WTC11 (cell line): ENCODE results near the gene NHS. TPM values are rescaled to one million over a fixed set of nuclear protein-coding genes. Genes with fewer than 3 reads are reported as not detected.

ENCODE experiments used
- ATAC-seq: fragments of 200-7000 bp; cut with Tn5 transposase; 2 replicates; pipeline ENCODE4 v1.10.0; 2021; ENCODE audit warnings: mild to moderate bottlenecking, moderate library complexity
- CTCF ChIA-PET: fragments of 300-600 bp; sonication (Branson Sonifier 250); formaldehyde crosslinking; loops from one replicate; lab custom pipeline; 2021; ENCODE audit warnings: antibody characterized with exemption; lab: Charles Lee
- POLR2A ChIA-PET: fragments of 350-600 bp; sonication (Branson Sonifier 250); formaldehyde crosslinking; loops from one replicate; lab custom pipeline; 2021; ENCODE audit warnings: antibody characterized with exemption; lab: Charles Lee
- DNase-seq: peaks from one replicate; pipeline ENCODE4 v3.0.0; 2021; ENCODE audit warnings: low spot score
- H3K27ac Mint-ChIP-seq: 2 replicates; pipeline ENCODE4 v1.8.0; 2021; ENCODE audit warnings: mixed read lengths
- H3K27me3 Mint-ChIP-seq: 2 replicates; pipeline ENCODE4 v1.8.0; 2021; ENCODE audit warnings: low read depth, mild to moderate bottlenecking, moderate library complexity, mixed read lengths
- H3K36me3 Mint-ChIP-seq: 2 replicates; pipeline ENCODE4 v1.8.0; 2021; ENCODE audit warnings: mixed read lengths
- H3K4me1 Mint-ChIP-seq: 2 replicates; pipeline ENCODE4 v1.8.0; 2022; ENCODE audit warnings: mixed read lengths
- H3K4me3 Mint-ChIP-seq: 2 replicates; pipeline ENCODE4 v1.8.0; 2021; ENCODE audit warnings: mild to moderate bottlenecking, moderate library complexity, mixed read lengths
- H3K9me3 Mint-ChIP-seq: 2 replicates; pipeline ENCODE4 v1.8.0; 2021; ENCODE audit warnings: mixed read lengths
- ESRRA ChIP-seq: sonication (generic); formaldehyde crosslinking; IDR thresholded peaks from 2 replicates; pipeline ENCODE4 v1.8.1; 2022; ENCODE audit warnings: mild to moderate bottlenecking, missing genetic modification reagents, borderline replicate concordance
- FOXJ3 ChIP-seq: sonication (generic); formaldehyde crosslinking; IDR thresholded peaks from 2 replicates; pipeline ENCODE4 v1.9.0; 2021; ENCODE audit warnings: missing genetic modification reagents, mild to moderate bottlenecking, borderline replicate concordance
- GRHL2 ChIP-seq: fragments of 250-450 bp; sonication (Bioruptor Pico); IDR thresholded peaks from 2 replicates; pipeline ENCODE4 v1.8.0; 2022; ENCODE audit warnings: mild to moderate bottlenecking, moderate library complexity; ENCODE audit not compliant: insufficient replicate concordance, severe bottlenecking
- GTF2I ChIP-seq: fragments of 250-450 bp; sonication (Bioruptor Pico); conservative IDR thresholded peaks from 2 replicates; pipeline ENCODE4 v1.4.0; 2021; ENCODE audit warnings: mild to moderate bottlenecking
- SMAD4 ChIP-seq: sonication (generic); formaldehyde crosslinking; IDR thresholded peaks from 2 replicates; pipeline ENCODE4 v1.8.0; 2022; ENCODE audit warnings: mild to moderate bottlenecking, missing genetic modification reagents
- total RNA-seq: library from RNA; stranded (reverse); gene quantifications from 3 replicates; pipeline ENCODE4 v1.2.3, GENCODE V29; 2021
- TF ChIP-seq, protein P1 (sequence below): fragments of 250-450 bp; sonication (Bioruptor Pico); IDR thresholded peaks from 2 replicates; pipeline ENCODE4 v1.8.0; 2021; ENCODE audit warnings: mild to moderate bottlenecking
- TF ChIP-seq, protein P2 (sequence below): sonication (generic); formaldehyde crosslinking; IDR thresholded peaks from 2 replicates; pipeline ENCODE4 v1.8.1; 2022; ENCODE audit warnings: missing genetic modification reagents, borderline replicate concordance
- TF ChIP-seq, protein P3 (sequence below): fragments of 250-450 bp; sonication (Bioruptor Pico); IDR thresholded peaks from 2 replicates; pipeline ENCODE4 v1.9.0; 2021; ENCODE audit warnings: mild to moderate bottlenecking, borderline replicate concordance
- TF ChIP-seq, protein P4 (sequence below): sonication (generic); formaldehyde crosslinking; conservative IDR thresholded peaks from 2 replicates; pipeline ENCODE4 v1.8.1; 2022; ENCODE audit warnings: mild to moderate bottlenecking, missing genetic modification reagents
- TF ChIP-seq, protein P5 (sequence below): fragments of 250-450 bp; sonication (Bioruptor Pico); IDR thresholded peaks from 2 replicates; pipeline ENCODE4 v2.1.2; 2022; ENCODE audit warnings: mild to moderate bottlenecking, moderate library complexity
- TF ChIP-seq, protein P6 (sequence below): sonication (generic); formaldehyde crosslinking; IDR thresholded peaks from 2 replicates; pipeline ENCODE4 v1.8.0; 2023; ENCODE audit warnings: mild to moderate bottlenecking, missing genetic modification reagents
- TF ChIP-seq, protein P7 (sequence below): sonication (generic); formaldehyde crosslinking; IDR thresholded peaks from 2 replicates; pipeline ENCODE4 v1.8.1; 2023; ENCODE audit warnings: mild to moderate bottlenecking, missing genetic modification reagents, moderate library complexity

NHS gene
- total RNA-seq, 1 experiment from 2014 or later: 5.8 TPM

DNA sequence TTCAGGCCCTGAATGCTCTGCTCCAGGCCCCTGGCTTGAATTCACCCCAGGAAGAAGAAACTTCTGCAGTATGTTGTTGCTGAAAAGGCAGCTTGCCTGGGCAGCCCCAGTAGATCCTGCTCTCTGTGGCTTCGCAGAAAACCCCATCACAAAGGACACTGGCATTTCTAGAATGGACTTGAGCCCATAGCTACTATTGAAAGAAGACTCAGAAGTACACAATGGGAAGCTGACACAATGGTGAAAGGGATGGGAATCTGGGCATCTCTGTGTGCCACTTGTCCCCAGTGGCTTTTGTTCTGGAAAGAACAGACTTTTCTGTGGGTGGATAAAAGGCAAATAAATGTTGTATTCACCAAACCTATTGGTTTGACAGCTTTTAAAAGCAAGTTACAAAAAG is 294.9 kb downstream of the NHS start:
- no peaks in the 10 kb centered on the region for H3K36me3 Mint-ChIP-seq
- no peak overlapping the region for H3K27ac Mint-ChIP-seq
- DNase-seq: no peak
- no peak overlapping the region for H3K4me3 Mint-ChIP-seq
- H3K9me3 Mint-ChIP-seq: no peaks in the 10 kb centered on the region
- ATAC-seq: no peak
- TF ChIP-seq, protein P1, sequence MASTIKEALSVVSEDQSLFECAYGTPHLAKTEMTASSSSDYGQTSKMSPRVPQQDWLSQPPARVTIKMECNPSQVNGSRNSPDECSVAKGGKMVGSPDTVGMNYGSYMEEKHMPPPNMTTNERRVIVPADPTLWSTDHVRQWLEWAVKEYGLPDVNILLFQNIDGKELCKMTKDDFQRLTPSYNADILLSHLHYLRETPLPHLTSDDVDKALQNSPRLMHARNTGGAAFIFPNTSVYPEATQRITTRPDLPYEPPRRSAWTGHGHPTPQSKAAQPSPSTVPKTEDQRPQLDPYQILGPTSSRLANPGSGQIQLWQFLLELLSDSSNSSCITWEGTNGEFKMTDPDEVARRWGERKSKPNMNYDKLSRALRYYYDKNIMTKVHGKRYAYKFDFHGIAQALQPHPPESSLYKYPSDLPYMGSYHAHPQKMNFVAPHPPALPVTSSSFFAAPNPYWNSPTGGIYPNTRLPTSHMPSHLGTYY: no peak
- TF ChIP-seq SMAD4 (CRISPR knock-in tag) (no peak), ESRRA (no peak)
- TF ChIP-seq, protein P2, sequence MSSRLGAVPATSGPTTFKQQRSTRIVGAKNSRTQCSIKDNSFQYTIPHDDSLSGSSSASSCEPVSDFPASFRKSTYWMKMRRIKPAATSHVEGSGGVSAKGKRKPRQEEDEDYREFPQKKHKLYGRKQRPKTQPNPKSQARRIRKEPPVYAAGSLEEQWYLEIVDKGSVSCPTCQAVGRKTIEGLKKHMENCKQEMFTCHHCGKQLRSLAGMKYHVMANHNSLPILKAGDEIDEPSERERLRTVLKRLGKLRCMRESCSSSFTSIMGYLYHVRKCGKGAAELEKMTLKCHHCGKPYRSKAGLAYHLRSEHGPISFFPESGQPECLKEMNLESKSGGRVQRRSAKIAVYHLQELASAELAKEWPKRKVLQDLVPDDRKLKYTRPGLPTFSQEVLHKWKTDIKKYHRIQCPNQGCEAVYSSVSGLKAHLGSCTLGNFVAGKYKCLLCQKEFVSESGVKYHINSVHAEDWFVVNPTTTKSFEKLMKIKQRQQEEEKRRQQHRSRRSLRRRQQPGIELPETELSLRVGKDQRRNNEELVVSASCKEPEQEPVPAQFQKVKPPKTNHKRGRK: no peak
- no peaks in the 10 kb centered on the region for H3K27me3 Mint-ChIP-seq
- CTCF ChIA-PET: no interaction called here
- POLR2A ChIA-PET: no interaction called here
- H3K4me1 Mint-ChIP-seq: no peaks in the 10 kb centered on the region

DNA sequence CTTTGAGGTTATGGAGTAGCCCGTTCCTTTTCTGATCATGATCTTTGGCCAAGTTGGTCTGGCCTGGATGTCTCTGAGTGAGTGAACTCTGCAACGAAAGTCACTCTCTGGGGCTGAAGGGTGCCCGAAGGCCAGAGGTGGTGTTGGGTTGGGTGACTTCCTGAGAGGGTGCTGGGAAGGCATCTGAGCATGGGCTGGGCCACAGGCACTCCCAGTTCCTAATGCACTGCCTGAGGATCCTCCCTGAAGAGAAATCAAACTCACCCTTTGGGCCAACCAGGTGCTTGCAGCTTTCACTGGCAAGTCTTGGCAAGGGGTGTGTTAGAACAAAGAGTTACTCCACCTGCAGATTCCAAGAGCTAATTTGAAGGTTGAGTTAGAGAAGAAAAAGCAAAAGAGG is 295.9 kb downstream of the NHS start:
- no peak for TF ChIP-seq FOXJ3
- Mint-ChIP-seq H3K9me3 (no peaks in the 10 kb centered on the region), H3K4me1 (no peaks in the 10 kb centered on the region), H3K27ac (no peak overlapping the region), H3K36me3 (no peaks in the 10 kb centered on the region), H3K4me3 (no peak overlapping the region), H3K27me3 (no peaks in the 10 kb centered on the region)
- ChIA-PET CTCF (no interaction called here), POLR2A (no interaction called here)
- ATAC-seq (no peak), DNase-seq (no peak)

DNA sequence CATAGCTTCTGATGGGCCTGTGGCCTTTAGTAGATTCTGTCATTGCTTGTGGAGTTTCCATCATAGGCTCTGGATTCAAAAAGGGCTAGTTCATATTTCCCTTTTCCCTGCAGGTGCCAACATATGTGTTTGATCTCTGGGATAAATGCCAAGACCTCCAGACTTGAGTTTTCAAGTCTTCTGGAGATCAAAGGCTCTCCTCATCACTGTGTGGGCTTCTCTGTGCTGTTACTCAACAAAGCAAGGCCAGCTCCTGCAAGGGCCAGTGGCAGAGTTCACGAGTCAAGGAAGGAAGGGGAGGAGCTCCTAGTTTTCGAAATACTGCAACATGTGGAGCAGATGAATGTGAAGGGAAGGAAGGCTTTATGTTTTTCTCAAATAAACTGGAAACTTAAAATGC is 299.6 kb downstream of the NHS start:
- H3K27me3 Mint-ChIP-seq: no peaks in the 10 kb centered on the region
- no peak overlapping the region for H3K4me3 Mint-ChIP-seq
- no peaks in the 10 kb centered on the region for H3K36me3 Mint-ChIP-seq
- no peaks in the 10 kb centered on the region for H3K9me3 Mint-ChIP-seq
- peaks cover 4% of the 10 kb centered on the region for H3K4me1 Mint-ChIP-seq
- CTCF ChIA-PET: no interaction called here
- H3K27ac Mint-ChIP-seq: no peak overlapping the region
- TF ChIP-seq, protein P3, sequence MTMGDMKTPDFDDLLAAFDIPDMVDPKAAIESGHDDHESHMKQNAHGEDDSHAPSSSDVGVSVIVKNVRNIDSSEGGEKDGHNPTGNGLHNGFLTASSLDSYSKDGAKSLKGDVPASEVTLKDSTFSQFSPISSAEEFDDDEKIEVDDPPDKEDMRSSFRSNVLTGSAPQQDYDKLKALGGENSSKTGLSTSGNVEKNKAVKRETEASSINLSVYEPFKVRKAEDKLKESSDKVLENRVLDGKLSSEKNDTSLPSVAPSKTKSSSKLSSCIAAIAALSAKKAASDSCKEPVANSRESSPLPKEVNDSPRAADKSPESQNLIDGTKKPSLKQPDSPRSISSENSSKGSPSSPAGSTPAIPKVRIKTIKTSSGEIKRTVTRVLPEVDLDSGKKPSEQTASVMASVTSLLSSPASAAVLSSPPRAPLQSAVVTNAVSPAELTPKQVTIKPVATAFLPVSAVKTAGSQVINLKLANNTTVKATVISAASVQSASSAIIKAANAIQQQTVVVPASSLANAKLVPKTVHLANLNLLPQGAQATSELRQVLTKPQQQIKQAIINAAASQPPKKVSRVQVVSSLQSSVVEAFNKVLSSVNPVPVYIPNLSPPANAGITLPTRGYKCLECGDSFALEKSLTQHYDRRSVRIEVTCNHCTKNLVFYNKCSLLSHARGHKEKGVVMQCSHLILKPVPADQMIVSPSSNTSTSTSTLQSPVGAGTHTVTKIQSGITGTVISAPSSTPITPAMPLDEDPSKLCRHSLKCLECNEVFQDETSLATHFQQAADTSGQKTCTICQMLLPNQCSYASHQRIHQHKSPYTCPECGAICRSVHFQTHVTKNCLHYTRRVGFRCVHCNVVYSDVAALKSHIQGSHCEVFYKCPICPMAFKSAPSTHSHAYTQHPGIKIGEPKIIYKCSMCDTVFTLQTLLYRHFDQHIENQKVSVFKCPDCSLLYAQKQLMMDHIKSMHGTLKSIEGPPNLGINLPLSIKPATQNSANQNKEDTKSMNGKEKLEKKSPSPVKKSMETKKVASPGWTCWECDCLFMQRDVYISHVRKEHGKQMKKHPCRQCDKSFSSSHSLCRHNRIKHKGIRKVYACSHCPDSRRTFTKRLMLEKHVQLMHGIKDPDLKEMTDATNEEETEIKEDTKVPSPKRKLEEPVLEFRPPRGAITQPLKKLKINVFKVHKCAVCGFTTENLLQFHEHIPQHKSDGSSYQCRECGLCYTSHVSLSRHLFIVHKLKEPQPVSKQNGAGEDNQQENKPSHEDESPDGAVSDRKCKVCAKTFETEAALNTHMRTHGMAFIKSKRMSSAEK: no peak
- TF ChIP-seq GRHL2 (no peak), GTF2I (no peak)
- TF ChIP-seq, protein P4, sequence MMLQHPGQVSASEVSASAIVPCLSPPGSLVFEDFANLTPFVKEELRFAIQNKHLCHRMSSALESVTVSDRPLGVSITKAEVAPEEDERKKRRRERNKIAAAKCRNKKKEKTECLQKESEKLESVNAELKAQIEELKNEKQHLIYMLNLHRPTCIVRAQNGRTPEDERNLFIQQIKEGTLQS: no peak
- TF ChIP-seq, protein P5, sequence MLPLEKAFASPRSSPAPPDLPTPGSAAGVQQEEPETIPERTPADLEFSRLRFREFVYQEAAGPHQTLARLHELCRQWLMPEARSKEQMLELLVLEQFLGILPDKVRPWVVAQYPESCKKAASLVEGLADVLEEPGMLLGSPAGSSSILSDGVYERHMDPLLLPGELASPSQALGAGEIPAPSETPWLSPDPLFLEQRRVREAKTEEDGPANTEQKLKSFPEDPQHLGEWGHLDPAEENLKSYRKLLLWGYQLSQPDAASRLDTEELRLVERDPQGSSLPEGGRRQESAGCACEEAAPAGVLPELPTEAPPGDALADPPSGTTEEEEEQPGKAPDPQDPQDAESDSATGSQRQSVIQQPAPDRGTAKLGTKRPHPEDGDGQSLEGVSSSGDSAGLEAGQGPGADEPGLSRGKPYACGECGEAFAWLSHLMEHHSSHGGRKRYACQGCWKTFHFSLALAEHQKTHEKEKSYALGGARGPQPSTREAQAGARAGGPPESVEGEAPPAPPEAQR (CRISPR knock-in tag): no peak
- TF ChIP-seq, protein P6, sequence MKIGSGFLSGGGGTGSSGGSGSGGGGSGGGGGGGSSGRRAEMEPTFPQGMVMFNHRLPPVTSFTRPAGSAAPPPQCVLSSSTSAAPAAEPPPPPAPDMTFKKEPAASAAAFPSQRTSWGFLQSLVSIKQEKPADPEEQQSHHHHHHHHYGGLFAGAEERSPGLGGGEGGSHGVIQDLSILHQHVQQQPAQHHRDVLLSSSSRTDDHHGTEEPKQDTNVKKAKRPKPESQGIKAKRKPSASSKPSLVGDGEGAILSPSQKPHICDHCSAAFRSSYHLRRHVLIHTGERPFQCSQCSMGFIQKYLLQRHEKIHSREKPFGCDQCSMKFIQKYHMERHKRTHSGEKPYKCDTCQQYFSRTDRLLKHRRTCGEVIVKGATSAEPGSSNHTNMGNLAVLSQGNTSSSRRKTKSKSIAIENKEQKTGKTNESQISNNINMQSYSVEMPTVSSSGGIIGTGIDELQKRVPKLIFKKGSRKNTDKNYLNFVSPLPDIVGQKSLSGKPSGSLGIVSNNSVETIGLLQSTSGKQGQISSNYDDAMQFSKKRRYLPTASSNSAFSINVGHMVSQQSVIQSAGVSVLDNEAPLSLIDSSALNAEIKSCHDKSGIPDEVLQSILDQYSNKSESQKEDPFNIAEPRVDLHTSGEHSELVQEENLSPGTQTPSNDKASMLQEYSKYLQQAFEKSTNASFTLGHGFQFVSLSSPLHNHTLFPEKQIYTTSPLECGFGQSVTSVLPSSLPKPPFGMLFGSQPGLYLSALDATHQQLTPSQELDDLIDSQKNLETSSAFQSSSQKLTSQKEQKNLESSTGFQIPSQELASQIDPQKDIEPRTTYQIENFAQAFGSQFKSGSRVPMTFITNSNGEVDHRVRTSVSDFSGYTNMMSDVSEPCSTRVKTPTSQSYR (CRISPR knock-in tag): no peak
- TF ChIP-seq, protein P7, sequence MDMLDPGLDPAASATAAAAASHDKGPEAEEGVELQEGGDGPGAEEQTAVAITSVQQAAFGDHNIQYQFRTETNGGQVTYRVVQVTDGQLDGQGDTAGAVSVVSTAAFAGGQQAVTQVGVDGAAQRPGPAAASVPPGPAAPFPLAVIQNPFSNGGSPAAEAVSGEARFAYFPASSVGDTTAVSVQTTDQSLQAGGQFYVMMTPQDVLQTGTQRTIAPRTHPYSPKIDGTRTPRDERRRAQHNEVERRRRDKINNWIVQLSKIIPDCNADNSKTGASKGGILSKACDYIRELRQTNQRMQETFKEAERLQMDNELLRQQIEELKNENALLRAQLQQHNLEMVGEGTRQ (CRISPR knock-in tag): no peak
- DNase-seq: no peak
- ATAC-seq: no peak
- POLR2A ChIA-PET: no interaction called here
